GM19395 (cell line): ENCODE data around the gene C15orf61.

Experiments used
- ATAC-seq: cut with Tn5 transposase; IDR thresholded peaks from one replicate; pipeline ENCODE4 v1.9.1; 2021; ENCODE audit warnings: mild to moderate bottlenecking, moderate library complexity; ENCODE audit not compliant: unreplicated experiment

C15orf61 gene

DNA sequence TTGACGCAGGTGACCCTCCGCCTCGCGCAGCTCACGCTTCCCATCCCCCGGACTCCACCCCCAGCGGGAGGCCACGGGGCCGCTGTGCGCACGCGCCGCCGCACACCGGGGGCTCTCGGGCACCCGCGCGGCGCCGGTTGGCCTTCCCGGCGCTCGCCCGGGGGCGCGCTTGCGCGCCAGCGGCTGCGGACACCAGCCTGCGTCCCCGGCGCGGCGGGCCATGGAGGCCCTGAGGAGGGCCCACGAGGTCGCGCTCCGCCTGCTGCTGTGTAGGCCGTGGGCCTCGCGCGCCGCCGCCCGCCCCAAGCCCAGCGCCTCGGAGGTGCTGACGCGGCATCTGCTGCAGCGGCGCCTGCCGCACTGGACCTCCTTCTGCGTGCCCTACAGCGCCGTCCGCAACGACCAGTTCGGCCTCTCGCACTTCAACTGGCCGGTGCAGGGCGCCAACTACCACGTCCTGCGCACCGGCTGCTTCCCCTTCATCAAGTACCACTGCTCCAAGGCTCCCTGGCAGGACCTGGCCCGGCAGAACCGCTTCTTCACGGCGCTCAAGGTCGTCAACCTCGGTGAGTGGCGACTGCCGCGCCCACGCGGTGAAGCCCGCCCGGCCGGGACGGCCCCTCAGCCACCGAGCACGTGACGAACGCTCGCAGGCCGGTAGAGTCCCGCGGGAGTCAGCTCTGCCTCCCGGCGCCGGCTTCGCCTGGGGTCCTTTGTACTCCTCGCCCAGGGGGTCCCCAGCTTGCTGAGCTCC is at the start of gene C15orf61:
C15orf61 (plus strand) TSS at position 103 of the 754 bp plus-strand sequence; CDS start at position 221, 118 bp downstream.
- ATAC-seq, result peak; percentile 68

DNA sequence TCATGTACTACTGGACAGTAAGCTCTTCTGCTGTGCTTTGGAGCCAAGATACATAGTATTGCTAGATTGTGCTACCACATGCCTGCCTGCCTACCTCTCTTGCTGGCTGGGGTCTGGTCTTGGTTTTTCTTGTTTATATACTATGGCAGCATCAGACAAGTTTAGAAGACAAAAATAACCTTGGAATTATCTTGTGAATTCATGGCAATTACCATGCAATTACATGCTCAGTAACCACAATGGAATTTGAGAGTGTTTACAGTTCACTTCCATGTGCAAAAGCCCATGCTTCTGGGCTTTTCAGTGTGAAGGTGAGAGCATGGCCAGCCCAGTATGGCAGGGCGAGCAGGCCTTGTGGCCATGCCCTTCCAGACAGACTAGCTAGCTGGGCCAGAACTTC is 48.0 kb upstream of the C15orf61 start:
- no peak for ATAC-seq

DNA sequence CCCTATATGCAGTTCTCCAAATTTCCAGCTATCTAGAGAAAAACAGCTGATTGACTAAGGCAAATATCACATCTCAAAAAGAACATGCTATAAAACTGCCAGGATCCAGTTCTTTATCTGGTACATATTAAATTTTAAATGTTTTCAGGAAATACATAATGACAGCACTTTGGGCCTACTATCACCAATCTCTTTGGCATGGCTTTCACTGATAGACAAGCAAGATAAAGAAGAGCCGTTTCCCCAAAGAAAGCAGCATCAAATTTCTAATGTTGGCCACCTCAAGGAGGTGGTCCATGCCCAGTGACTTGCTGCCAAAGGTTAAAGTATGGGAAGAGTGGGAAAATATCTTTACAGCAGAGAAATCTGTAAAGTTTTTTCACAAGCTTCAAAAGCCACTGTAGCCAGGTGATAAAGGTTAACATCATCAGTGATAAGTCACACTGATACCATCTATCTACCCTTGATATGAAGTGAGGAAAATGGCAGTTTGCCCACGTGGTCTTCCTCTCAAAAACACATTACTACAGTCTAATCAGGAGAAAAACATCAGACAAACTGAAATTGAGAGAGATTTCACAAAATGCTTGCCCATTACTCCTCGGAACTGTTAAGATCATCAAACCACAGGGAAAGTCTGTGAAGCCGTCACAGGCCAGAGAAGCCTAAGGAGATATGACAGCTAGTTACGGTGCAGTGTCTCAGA is 46.4 kb upstream of the C15orf61 start:
- ATAC-seq, result no peak

- ATAC-seq, result no peak
Observed at GRCh38 chr15:67479781-67480505, 41.0 kb upstream of the C15orf61 start.

DNA sequence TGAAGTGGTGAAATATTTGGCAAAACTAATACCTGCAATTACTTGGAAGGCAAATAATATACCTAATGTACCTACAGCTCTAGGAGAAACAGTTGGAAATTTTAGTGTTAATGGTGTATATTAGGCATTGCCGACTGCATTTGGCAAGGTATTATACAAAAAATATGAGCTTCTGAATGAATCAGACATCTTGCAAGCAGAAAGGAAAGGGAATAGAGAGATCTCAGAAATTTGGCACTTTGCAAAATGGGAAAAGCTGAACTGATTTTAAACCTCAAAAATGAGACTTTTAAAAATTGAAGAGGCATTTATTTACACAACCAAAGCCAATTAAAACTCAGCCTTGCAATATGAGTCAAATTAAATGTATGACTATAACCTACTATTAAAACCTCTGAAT is 40.2 kb upstream of the C15orf61 start:
- ATAC-seq, result no peak

- no peak for ATAC-seq
Observed at GRCh38 chr15:67481680-67482079, 39.3 kb upstream of the C15orf61 start.

- ATAC-seq, result no peak
Observed at GRCh38 chr15:67495585-67495984, 25.3 kb upstream of the C15orf61 start.

DNA sequence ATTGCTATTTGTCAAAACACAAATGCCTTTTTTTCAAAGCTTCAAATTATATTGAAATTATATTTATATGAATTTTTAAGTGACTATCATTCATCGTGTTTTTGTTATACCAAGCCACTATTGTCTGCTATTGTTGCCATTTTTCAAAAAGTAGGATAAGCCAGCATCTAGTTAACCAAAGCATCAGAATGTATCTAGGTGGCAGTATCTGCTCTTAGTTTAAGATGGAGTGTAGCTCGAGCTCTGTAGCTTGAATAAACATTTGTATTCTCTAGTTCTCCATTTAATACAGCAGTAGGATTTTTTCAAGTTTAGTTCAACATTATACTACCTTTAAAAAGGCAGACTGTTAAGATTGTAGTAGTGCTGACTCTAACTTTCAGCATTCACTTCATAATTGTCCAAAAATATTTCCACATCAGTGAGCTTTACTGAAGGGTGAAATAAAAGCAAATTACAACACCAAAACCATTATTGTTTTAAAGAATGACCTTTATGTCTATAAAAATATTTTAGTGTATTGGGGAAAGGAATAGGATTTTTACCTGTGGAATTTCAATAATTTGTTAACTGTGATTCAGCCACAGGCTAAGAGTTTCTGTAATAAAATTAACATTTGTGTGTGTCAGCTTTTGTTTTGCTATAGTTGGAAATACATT is 19.6 kb upstream of the C15orf61 start:
- ATAC-seq, result no peak

DNA sequence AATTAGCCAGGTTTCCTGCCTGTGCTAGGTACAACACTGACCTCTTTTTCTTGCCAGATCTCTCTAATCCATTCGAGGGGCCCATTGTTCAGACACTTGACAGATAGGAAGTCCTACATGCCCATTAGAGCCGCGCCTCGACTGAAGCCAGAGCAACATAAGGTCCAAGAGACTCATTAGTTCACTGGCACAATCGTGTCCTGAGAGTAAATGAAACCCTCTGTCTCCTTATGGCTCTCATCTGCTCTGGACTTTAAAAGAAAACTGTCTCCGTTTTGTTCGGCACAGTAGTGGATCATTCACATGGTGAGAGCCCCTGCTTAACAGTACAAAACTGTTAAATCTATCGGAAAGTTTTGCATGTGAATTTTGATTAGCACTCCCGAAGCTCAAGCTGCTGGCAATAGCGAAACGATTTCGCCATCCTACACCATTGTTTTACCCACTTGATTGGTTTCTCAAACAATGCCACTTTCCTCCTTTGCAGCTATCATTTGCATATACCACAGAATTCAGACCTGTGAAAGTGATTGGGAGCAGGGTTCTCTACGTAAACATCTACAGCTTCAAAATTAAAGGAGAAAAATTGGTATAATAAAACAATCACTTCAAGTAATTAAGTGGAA is 19.0 kb upstream of the C15orf61 start:
- ATAC-seq, result no peak

DNA sequence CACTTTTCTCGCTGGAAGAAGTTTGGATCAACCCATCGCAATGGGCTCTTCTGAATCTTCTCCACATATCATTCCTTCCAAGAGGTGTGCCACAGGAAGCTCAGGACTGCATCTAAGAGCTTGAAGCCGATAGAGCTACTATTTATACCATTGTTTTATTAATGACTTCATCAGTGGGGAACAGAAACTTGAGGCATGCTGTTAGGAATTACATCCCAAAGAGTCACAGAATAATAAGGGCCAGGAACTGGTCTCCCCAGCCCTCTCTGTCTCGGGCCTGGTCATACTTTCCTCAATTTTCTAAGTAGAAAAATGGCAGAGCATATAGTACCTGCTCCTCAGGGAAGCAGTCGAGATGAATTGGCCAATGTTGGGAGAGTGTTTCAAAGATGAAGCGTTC is 16.9 kb upstream of the C15orf61 start:
- ATAC-seq, result no peak

GRCh38 chr15:67504796-67505195 is 16.1 kb upstream of the C15orf61 start:
- ATAC-seq, result no peak

DNA sequence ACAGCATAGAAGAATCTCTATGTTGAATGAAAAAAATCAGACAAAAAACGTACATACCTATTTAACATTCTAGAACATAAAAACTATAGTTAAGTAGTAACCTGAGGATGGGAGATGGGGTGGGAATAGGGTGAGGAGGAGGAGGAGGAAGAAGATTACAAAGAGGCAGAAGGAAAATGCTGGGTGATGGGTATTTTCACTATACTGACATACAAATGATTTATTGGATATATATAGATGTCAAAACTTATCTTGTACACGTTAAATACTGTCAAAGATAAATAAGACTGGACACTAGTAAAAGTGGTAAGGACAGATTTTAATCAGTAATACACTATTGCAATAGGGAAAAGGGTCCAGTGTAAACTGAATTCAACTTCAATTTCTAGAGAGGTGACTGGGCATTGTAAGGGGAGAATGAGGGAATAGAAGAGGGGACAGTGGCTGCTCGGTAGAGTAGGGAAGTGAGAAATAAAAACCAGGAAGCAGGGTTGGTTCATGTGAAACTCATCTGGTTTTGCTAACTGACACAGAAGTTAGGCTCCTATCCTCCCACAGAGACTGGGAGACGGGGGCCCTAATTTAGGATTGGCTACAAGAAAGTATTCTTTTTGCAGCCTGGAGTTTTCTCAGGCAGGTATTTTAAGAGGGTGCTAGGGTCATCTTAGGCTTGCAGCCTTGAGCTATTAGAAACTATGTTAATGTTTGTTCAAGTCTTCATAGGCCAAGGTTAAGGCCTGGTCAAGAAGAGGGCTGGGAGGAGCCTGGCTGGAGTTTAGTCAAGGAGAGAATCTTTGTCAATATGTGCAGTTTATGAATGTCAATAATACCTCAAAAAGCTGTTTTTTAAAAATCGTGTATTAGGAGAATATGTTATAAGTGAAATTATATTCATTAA is 15.0 kb upstream of the C15orf61 start:
- no peak for ATAC-seq

DNA sequence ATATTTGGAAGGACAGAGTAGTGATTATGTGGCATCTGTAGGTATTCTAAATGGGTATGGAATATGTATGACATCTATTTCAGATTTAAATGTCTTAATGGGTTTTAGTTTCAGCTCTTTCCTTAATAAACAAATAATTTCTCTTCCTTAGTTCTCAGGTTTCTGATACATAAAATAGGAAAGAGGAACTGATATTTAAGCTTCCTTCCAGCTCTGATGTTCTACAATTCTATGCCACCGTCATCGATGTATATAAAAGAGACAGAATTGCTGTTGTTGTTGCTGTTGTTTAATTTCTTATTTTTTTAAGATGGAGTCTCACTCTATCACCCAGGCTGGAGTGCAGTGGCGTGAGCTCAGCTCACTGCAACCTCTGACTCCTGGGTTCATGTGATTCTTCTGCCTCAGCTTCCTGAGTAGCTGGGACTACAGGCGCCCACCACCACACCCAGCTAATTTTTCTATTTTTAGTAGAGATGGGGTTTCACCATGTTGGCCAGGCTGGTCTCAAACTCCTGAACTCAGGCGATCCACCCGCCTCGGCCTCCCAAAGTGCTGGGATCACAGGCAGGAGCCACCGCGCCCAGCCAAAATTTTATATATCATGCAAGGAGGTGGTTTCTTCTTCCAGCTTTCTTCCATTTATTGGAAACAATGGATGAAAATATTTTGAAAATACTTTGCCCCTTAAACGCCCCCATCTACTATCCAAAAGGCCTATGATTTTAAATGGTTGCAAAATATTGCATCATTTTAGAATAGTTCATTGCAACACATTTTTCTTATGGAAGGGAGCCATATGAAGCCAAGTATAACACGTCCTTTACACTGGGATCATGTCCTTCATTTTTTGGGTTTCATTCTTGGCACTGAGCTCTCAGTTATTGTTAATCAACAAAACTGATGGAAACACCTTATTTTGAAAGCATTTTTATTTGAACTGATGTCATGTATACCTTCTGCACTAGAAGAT is 13.9 kb upstream of the C15orf61 start:
- ATAC-seq, result no peak

DNA sequence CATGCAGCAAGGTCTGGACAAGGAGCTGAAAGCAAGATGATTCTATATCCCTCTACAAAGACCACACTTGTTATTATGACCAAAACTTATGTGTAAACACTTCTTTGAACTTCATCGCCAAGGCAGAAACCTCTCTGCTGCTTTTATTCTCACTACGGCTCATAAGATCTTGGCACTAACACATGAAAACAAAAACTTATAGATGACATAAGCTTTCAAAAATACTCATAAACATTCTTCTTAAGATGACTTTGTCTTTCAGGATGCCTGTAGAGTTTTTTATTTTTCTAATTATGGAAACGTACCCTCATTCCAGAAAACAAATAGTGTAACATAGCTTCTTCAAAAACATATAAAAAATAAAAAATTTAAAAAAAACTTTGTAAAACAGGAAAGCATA is 12.5 kb upstream of the C15orf61 start:
- no peak for ATAC-seq

DNA sequence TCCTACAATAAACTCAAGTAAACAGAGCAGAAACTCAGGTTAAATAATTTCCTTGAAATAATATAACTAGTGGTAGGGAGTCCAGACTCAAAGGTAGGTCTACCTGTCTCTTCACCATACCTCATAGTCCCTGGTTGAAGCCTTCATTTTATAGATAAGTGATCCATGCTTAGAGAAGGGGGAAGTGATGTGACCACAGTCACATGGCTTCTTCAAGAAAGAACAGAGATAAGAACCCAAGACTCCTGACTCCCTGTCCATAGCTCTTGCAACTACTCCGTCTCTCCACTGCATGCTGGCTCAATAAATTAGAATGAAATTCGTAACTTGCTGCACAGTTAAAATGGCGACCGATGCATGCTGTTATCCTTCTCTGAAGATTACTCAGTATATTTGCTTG is 11.0 kb upstream of the C15orf61 start:
- no peak for ATAC-seq

DNA sequence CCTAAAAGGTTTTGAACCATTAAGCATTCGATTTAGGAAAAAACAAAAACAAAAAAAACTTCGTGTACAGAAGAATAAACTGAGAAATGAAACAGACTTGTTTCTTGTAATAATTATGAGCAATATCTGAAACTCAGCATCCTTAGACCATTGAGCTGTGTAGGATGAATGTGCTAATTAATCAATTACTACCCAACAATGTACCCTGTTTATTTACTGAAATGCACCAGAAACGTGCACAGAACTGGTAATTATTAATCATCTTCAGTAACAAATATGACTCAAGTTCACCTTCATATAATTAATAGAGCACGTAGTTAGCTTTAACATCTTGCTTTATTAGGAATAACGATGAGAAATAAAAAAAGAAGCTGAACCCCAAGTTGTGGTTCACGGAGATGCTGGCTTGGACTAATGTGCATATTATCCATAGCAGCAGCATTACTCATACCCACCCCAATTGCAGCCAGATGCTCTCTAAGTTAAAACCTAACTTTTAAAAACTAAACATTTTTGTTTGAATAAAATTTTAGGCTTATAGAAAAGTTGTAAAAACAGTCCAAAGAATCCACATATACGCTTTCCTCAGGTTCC is 10.2 kb upstream of the C15orf61 start:
- no peak for ATAC-seq

DNA sequence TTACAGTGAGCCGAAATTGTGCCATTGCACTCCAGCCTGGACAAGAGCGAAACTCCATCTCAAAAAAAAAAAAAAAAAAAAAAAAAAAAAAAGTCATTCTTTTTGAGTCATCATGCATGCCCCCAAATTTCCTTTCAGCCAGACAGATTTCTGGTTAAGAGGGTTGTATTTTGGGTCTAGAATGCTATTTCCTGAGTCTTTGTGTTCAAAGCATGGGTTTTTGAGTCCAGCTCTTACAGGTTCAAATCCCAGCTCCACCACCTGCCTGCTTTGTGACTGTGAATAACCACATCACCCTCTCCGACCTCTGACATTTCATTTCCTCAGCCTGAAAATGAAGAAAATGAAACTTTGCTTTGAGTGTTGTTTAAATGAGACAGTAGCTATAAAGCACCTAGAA is 9.3 kb upstream of the C15orf61 start:
- no peak for ATAC-seq

DNA sequence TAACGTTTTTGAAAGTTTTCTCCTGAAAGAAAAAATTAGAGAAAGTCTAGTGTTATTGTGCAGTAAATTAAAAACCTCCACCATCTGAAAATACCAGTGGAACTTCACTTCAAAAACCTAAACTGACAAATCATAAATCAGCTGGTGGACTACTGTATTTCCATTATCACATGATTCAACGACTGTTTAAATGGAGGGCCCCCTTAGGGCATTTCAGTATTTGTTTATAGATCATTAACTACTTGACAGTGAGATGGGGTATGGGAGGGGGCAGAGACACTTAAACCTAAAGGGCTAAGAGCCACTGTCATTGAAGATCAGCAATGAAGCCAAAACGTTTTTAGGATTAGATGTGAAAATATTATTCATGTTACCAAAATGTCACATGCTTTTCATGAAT is 8.8 kb upstream of the C15orf61 start:
- no peak for ATAC-seq
